ENCODE data around the gene FUT2. TPM values are rescaled to one million over a fixed set of nuclear protein-coding genes. Genes with fewer than 3 reads are reported as not detected.

FUT2 gene
- total RNA-seq, 1 donor from 2014 or later = not detected

GRCh38 chr19:48749571-48750198 is 53.9 kb downstream of the FUT2 start:
- DNase-seq (ENCODE audit: low read depth, low spot score) = no peak

- DNase-seq (ENCODE audit: low read depth, low spot score) = no peak
Observed at GRCh38 chr19:48750351-48750750, 54.6 kb downstream of the FUT2 start.

GRCh38 chr19:48750771-48751504 is 55.2 kb downstream of the FUT2 start:
- DNase-seq (ENCODE audit: low read depth, low spot score) = no peak

GRCh38 chr19:48751845-48752495 is 56.2 kb downstream of the FUT2 start:
- DNase-seq (ENCODE audit: low read depth, low spot score) = no peak

- DNase-seq (ENCODE audit: low read depth, low spot score) = no peak
Observed at GRCh38 chr19:48752496-48753365, 57.0 kb downstream of the FUT2 start, which contains the start of gene FUT1. TSS of gene FUT1 (minus strand) at chr19:48752641. CDS start at chr19:48751281, 1,360 bp downstream.

GRCh38 chr19:48755084-48755641 is 59.4 kb downstream of the FUT2 start, which contains the start of gene FGF21:
TSS of gene FGF21 (plus strand) at chr19:48755524. CDS start at chr19:48756237, 713 bp downstream.
- DNase-seq (ENCODE audit: low read depth, low spot score) = no peak

Other genes starting within 250 kb of the FUT2 start
- 35.5 and 64.0 TPM in 2 replicates for gene GRWD1, start 250.0 kb upstream of the FUT2 start, total RNA-seq
- 0.20 and 0.39 TPM in 2 replicates for gene KCNJ14, start 240.4 kb upstream of the FUT2 start, total RNA-seq
- 58.2 and 68.4 TPM in 2 replicates for gene CYTH2, start 226.6 kb upstream of the FUT2 start, total RNA-seq
- gene LMTK3, start 184.1 kb upstream of the FUT2 start, total RNA-seq = under 0.01 and 0.04 TPM in 2 replicates
- gene SULT2B1, start 143.8 kb upstream of the FUT2 start, total RNA-seq = 0.07 TPM in 1 of 2 replicates, not detected in the other
- gene SPACA4, start 89.2 kb upstream of the FUT2 start, total RNA-seq = not detected in 2 replicates
- 0.73 and 0.99 TPM in 2 replicates for gene FAM83E, start 80.9 kb upstream of the FUT2 start, total RNA-seq
- 1,737 and 2,640 TPM in 2 replicates for gene RPL18, start 76.8 kb upstream of the FUT2 start, total RNA-seq
- 6.7 and 9.2 TPM in 2 replicates for gene SPHK2, start 76.5 kb upstream of the FUT2 start, total RNA-seq
- gene DBP, start 58.6 kb upstream of the FUT2 start, total RNA-seq = 0.85 and 2.2 TPM in 2 replicates
- 2.3 and 3.2 TPM in 2 replicates for gene CA11, start 49.8 kb upstream of the FUT2 start, total RNA-seq
- gene NTN5, start 23.0 kb upstream of the FUT2 start, total RNA-seq = 0.07 TPM in 1 of 2 replicates, not detected in the other
- gene MAMSTR, start 23.8 kb downstream of the FUT2 start, total RNA-seq = 0.14 and 0.20 TPM in 2 replicates
- 70.1 and 71.7 TPM in 2 replicates for gene RASIP1, start 44.6 kb downstream of the FUT2 start, total RNA-seq
- gene IZUMO1, start 50.9 kb downstream of the FUT2 start, total RNA-seq = 0.28 and 0.33 TPM in 2 replicates
- 8.0 and 10.3 TPM in 2 replicates for gene FUT1, start 56.7 kb downstream of the FUT2 start, total RNA-seq
- not detected in 2 replicates for gene FGF21, start 59.6 kb downstream of the FUT2 start, total RNA-seq
- gene BCAT2, start 115.1 kb downstream of the FUT2 start, total RNA-seq = 49.7 and 53.2 TPM in 2 replicates
- gene HSD17B14, start 140.5 kb downstream of the FUT2 start, total RNA-seq = 4.8 and 6.4 TPM in 2 replicates
- gene PLEKHA4, start 172.6 kb downstream of the FUT2 start, total RNA-seq = 5.1 and 6.1 TPM in 2 replicates
- 32.3 and 35.6 TPM in 2 replicates for gene PPP1R15A, start 176.4 kb downstream of the FUT2 start, total RNA-seq
- gene TULP2, start 202.8 kb downstream of the FUT2 start, total RNA-seq = 0.07 TPM in 1 of 2 replicates, not detected in the other
- 122 and 125 TPM in 2 replicates for gene NUCB1, start 204.3 kb downstream of the FUT2 start, total RNA-seq
- gene DHDH, start 237.7 kb downstream of the FUT2 start, total RNA-seq = not detected in 2 replicates

Measured in pulmonary artery endothelial cell (primary cell).